Bronchial epithelial cell (primary cell): ENCODE measurements around the gene TMED8. TPM values are rescaled to one million over a fixed set of nuclear protein-coding genes. Genes with fewer than 3 reads are reported as not detected.
A peak's percentile ranks its signal among the peaks of the same experiment; 100 is the strongest.

Source experiments
- DNase-seq: peaks from one replicate; pipeline ENCODE4 v3.0.0-alpha.2; 2010; ENCODE audit warnings: low read depth
- FAIRE-seq: peaks from 2 replicates; lab custom pipeline; 2011; peaks lifted over from hg19 to GRCh38; lab: Jason Lieb, UNC
- H3K27me3 ChIP-seq: 2 replicates; pipeline ENCODE4 v1.5.1; 2011; ENCODE audit warnings: low read length; ENCODE audit not compliant: control insufficient read depth, insufficient read depth
- H3K36me3 ChIP-seq: 2 replicates; pipeline ENCODE4 v1.5.1; 2011; ENCODE audit warnings: low read length; ENCODE audit not compliant: control insufficient read depth, insufficient read depth
- H3K4me3 ChIP-seq: 2 replicates; pipeline ENCODE4 v1.5.1; 2011; ENCODE audit warnings: mild to moderate bottlenecking, low read depth, low read length, control low read depth
- CTCF ChIP-seq: IDR thresholded peaks from 2 replicates; pipeline ENCODE4 v1.5.1; 2011; ENCODE audit warnings: mild to moderate bottlenecking, moderate library complexity, low read length, control low read depth, inconsistent platforms; ENCODE audit not compliant: insufficient read depth, severe bottlenecking
- total RNA-seq: library from RNA; depleted of rRNA; stranded (reverse); fragments of >200 nt; gene quantifications from 2 replicates; pipeline ENCODE4 v1.2.1, GENCODE V29; 2014

Gene TMED8
- total RNA-seq, 1 donor from 2014 or later: 6.8 TPM

- Histone ChIP-seq H3K4me3 (no peak overlapping the region), H3K36me3 (peaks cover 4% of the 10 kb centered on the region), H3K27me3 (no peaks in the 10 kb centered on the region)
- TF ChIP-seq CTCF: no peak
- DNase-seq: no peak
- FAIRE-seq: no peak
Measured at GRCh38 chr14:77344377-77344996, 32.4 kb downstream of the TMED8 start.

DNA sequence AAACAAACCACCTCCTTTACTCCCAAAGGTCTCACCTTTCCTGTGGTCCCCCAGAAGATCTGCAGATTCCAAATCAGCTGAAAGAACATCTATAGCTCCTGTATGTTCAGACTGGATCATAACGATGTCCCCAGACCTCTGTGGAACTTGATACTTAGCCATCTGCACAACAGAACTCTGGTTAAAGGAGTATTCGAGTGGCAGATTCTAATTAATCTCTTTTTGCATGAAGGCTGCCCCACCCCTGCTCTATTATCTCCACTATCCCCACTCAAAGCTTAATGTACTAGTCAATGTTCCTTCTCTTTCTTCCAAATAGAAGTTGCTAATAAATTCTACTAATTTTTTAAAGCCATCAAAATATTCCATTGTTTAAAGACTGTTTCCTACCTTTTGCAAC is 33.2 kb downstream of the TMED8 start:
- peaks cover 4% of the 10 kb centered on the region for H3K36me3 ChIP-seq
- DNase-seq: no peak
- TF ChIP-seq CTCF: no peak
- H3K27me3 ChIP-seq: no peaks in the 10 kb centered on the region
- no peak for FAIRE-seq
- H3K4me3 ChIP-seq: no peak overlapping the region

DNA sequence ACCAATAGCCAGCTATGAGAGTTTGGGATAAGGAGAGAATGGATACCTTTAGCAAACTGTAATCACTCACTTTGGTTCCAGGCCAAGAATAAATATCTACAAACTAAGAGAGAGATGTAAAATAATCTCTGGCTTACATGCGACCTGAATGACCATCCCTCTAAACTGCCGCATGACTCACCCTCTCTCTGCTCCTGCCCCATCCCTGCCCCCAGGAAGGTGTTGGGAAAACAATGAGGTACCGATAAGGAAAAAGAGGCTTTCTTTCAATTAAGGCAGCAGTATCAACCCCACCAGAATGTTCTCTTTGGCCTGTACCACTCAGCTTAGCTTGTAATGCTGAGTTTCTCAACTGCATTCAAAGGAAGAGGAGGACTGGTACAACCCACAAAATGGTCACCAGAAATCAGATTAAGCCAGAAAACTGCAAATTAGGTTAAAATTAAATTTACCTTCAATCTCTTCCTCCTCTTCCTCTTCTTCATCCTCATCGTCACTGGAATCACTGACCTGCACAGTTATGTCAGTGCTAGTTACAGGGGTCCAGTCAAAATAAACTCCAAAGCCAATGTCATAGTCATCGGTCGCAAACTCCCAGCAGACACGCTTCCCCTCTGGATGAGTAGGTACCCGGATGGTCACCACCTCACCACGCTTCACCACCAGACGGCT is 34.0 kb downstream of the TMED8 start:
- no peak for TF ChIP-seq CTCF
- Histone ChIP-seq H3K4me3 (no peak overlapping the region), H3K27me3 (no peaks in the 10 kb centered on the region), H3K36me3 (peaks cover 4% of the 10 kb centered on the region)
- FAIRE-seq (no peak), DNase-seq (peak; percentile 69)

DNA sequence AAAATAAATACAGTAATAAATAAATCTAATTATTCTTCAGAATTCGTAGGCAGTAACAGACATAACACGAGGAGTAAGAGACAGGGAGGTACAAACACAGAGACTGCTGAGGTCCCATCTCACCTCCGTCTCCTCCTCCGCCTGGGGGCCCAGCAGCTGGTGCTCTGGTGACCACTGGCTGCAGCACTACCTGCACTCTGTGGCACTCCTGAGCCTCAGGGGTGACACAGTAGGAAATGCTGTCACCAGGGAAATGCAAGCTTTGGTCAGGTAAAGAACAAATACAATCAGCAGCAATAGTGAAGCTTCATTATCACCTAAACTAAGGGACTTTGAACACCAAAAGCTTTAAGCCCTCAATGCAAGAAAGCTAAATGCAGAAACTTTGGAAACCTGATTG is 36.5 kb downstream of the TMED8 start:
- Histone ChIP-seq H3K27me3 (no peaks in the 10 kb centered on the region), H3K4me3 (no peak overlapping the region), H3K36me3 (peaks cover 4% of the 10 kb centered on the region)
- DNase-seq (no peak), FAIRE-seq (no peak)
- no peak for TF ChIP-seq CTCF

DNA sequence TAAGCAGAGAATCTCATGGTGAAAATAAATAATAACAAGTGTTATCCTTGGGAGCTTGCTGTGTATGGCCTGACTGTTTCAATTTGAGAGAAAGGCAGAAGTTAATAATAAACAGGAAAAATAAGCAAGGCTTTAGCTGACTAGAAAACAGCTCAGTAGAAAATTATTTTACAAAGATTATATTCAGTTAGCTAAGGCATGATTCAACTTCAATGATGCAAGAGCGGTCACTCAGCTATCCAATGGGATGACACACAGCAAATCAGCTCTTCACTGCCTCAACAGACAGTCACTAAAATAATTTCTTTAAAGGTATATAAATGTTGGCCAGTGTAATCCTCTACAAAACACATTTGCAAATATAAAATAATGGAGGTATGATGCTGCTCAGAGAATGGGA is 37.5 kb downstream of the TMED8 start:
- no peak for FAIRE-seq
- Histone ChIP-seq H3K36me3 (peaks cover 4% of the 10 kb centered on the region), H3K4me3 (no peak overlapping the region), H3K27me3 (no peaks in the 10 kb centered on the region)
- peak; percentile 66 for DNase-seq
- TF ChIP-seq CTCF: no peak
